ENCODE data around the gene HOXB8.
A peak's percentile ranks its signal among the peaks of the same experiment; 100 is the strongest.

Gene HOXB8

GRCh38 chr17:48603959-48604769, 10.9 kb downstream of the HOXB8 start:
- peak overlapping the region; percentile 17; the same call in 1 of the 2 replicates for H3K4me3 ChIP-seq (ENCODE audit: low read length)
- TF ChIP-seq ZNF274 (IDR thresholded peaks at IDR 0.05; ENCODE audit: low read depth, low read length), result no peak

DNA sequence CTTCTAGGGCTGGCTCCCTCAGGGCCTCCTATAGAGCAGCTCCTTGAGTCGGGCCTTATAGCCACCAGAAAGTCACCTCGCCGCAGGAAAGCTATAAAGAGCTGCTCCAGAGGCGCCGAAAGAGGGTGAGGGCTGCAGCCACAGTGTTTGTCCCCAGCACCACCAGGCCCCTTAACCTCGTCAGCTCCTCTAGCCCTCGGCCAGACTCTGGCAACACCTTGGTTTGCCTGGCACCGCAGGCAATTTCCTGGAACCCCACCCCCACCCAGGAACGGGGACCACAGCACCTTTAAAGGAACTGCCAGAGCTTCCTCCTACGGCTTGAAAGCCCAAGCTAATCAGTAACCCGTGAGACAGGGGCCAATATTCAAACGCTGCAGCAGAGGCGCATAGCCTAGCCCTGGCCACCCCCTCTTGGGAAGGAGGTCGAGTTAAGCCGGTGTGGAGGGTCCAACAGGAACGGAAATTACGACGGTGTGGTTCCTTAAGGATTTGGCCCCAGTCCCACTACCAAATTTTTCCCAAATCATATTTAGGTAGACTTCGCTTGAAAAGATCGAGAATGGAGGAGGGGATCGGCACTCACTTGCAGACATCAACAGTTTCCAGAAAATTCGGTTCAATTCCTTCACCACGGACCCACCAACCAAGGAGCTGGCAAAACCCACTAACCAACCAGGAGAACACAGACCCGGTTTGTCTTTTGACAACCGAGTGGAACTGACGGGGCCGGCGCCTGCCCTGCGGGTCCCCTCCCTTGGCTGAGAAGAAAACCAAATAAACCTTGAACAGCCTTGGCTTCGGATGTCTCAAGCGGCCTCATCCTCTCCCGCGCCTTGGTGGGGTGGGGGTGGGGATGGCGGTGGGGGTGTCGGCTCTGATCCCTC, 13.3 kb downstream of the HOXB8 start:
- no peak for TF ChIP-seq ZNF274 (IDR thresholded peaks at IDR 0.05; ENCODE audit: low read depth, low read length)
- H3K4me3 ChIP-seq (ENCODE audit: low read length), result no peak overlapping the region

DNA sequence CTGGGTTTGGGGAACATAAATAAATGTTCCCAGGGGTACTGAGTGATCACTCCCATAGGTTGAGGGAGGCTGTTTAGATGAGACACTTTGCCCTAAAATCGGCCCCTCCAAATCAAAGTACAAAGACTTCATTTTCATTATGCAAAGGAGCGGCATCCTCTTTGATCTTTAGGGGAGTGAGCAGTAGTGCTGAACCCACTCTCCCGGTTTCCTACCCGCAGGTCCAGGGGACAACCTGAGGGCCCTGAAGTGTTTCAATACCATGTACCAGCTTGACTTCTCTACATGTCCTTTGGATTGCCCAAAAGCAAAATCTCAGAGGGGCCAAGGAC, 13.9 kb downstream of the HOXB8 start:
- no peak for TF ChIP-seq ZNF274 (IDR thresholded peaks at IDR 0.05; ENCODE audit: low read depth, low read length)
- no peak overlapping the region for H3K4me3 ChIP-seq (ENCODE audit: low read length)

DNA sequence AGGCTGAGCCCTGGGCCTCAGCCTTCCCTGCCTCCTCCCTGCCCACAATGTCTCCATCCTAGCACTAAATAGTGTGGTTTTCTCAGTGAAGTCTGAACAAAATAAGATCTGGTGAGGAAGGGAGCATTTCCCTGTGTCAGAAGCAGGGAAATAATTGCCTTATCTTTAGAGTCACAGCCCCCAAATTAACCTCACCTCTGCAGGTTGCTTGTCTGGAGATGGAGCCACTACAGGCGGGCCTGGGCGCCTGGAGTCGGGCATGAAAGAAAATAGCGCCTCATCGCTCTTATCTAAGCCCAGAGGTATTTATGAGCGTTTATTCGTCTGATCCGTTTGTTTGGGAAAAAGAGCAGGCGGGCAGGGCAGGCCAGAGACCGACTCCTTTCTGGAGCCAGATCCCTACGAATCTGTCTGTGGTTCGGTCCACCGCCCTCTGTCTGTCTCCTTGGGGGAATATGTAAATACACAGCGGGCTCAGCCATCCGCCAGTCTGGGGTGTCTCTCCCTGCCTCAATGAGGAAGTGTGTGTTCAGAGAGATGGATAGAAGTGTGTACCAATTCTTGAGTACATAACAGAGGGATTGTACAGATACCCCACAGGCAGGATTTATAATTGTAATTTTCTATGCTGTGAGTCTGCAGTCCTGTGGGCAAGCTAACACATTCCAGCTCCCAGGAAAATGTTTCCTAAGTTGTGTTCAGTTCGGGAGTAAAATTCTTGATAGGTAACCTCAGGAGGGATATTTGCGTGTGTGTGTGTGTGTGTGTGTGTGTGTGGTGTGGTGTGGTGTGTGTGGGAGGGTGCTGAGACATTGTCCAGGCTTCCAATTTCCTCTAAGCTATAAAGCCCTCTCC, 14.6 kb downstream of the HOXB8 start:
- no peak for TF ChIP-seq ZNF274 (IDR thresholded peaks at IDR 0.05; ENCODE audit: low read depth, low read length)
- no peak overlapping the region for H3K4me3 ChIP-seq (ENCODE audit: low read length)

GRCh38 chr17:48599354-48599753, 15.7 kb downstream of the HOXB8 start:
- H3K4me3 ChIP-seq (ENCODE audit: low read length), result no peak overlapping the region
- no peak for TF ChIP-seq ZNF274 (IDR thresholded peaks at IDR 0.05; ENCODE audit: low read depth, low read length)

- H3K4me3 ChIP-seq (ENCODE audit: low read length), result no peak overlapping the region
- no peak for TF ChIP-seq ZNF274 (IDR thresholded peaks at IDR 0.05; ENCODE audit: low read depth, low read length)
Measured at GRCh38 chr17:48598736-48599135, 16.4 kb downstream of the HOXB8 start.

- H3K4me3 ChIP-seq (ENCODE audit: low read length), result peak overlapping the region; percentile 56; the same call in 1 of the 2 replicates
- no peak for TF ChIP-seq ZNF274 (IDR thresholded peaks at IDR 0.05; ENCODE audit: low read depth, low read length)
Measured at GRCh38 chr17:48597778-48598631, 17.1 kb downstream of the HOXB8 start.

DNA sequence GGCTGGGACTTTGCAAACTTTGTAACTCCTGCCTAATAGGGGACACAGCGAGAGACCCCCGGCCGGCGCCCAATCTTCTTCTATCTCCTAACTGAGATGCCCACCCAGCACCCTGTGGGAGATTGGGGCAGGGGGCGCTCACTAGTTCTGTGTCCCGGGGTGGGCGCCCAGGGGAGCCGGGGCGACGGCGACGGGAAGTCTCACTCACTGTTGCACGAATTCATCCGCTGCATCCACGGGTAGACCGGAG, 17.6 kb downstream of the HOXB8 start:
- peak overlapping the region; percentile 56; the same call in 1 of the 2 replicates for H3K4me3 ChIP-seq (ENCODE audit: low read length)

DNA sequence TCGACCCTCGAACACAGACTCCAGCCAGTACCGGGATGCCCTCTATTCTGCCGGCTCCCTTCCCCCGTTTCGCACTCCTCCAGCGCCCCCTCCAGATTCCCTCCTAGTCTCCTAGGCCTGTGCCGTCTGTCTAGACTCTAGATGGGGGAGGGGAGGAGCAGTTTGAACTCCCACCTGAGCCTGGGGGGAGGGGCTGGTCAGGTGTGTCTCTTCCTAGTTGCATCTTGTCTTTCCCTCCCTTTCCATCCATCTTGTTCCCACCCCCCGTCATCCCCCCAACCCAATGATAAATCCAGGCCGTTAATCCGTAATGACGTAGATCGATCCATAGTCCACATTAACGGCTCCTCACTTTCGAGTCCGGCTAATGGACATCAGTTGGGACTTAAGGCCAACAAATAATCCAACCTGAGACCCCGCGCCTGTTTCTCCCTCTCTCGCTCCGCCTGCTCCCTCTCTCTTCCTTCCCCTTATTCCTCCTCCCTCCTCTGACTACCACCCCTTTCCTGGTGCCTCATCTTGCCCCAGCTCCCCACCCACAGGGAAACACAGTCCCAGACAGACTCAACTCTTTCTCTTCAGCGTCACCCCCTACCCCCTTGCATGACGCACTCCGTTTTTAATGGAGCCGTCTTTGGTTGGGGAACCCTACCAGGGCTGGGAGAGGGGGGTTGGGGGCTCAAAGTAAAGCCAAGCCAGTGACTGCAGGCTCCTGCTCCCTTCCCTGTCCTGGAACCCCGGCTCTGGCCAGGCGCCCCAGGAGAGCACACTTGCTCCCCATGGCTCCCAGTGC, 18.2 kb downstream of the HOXB8 start:
- H3K4me3 ChIP-seq (ENCODE audit: low read length), result peak overlapping the region; percentile 56; the same call in 1 of the 2 replicates
- no peak for TF ChIP-seq ZNF274 (IDR thresholded peaks at IDR 0.05; ENCODE audit: low read depth, low read length)

More for the DNA sequence above, 17.6 kb downstream of the HOXB8 start:
- TF ChIP-seq ZNF274 (IDR thresholded peaks at IDR 0.05; ENCODE audit: low read depth, low read length), result no peak

- H3K4me3 ChIP-seq (ENCODE audit: low read length), result no peak overlapping the region; the same call in 1 of the 2 replicates
- no peak for TF ChIP-seq ZNF274 (IDR thresholded peaks at IDR 0.05; ENCODE audit: low read depth, low read length)
Measured at GRCh38 chr17:48596000-48596734, 18.9 kb downstream of the HOXB8 start.

GRCh38 chr17:48595278-48595999, 19.7 kb downstream of the HOXB8 start:
- no peak for TF ChIP-seq ZNF274 (IDR thresholded peaks at IDR 0.05; ENCODE audit: low read depth, low read length)
- H3K4me3 ChIP-seq (ENCODE audit: low read length), result no peak overlapping the region

Measured in GM08714 (cell line).